Suprapubic skin (tissue), 4 donors: ENCODE measurements around the gene LRRC27.

ENCODE experiments used
- CTCF ChIP-seq, 2 donors: fragments of 200-600 bp in 1 of 2; fragments of 450-650 bp in 1 of 2; sonication (generic) in 1 of 2; IDR thresholded peaks; one replicate each; pipeline ENCODE4 v1.5.1; 2016 to 2019; ENCODE audit warnings: antibody characterized with exemption in 2 of 2, mild to moderate bottlenecking in 1 of 2, moderate library complexity in 1 of 2
- EP300 ChIP-seq: sonication (generic); formaldehyde crosslinking; IDR thresholded peaks from one replicate; pipeline ENCODE4 v1.6.1; 2017; ENCODE audit warnings: antibody characterized with exemption
- POLR2A ChIP-seq, 2 donors: fragments of 450-650 bp; IDR thresholded peaks; one replicate each; pipeline ENCODE4 v1.6.1; 2017; ENCODE audit warnings: antibody characterized with exemption in 2 of 2, mild to moderate bottlenecking in 2 of 2, moderate library complexity in 2 of 2
- POLR2AphosphoS5 ChIP-seq, 3 donors: sonication (generic); formaldehyde crosslinking; IDR thresholded peaks; one replicate each; pipeline ENCODE4 v1.6.1; 2017; ENCODE audit warnings: antibody characterized with exemption in 3 of 3

GRCh38 chr10:132385721-132386418, 53.9 kb downstream of the LRRC27 start:
- TF ChIP-seq CTCF (IDR thresholded peaks at IDR 0.05) (no peak), POLR2AphosphoS5 (IDR thresholded peaks at IDR 0.05) (no peak), EP300 (no peak), POLR2A (IDR thresholded peaks at IDR 0.05) (no peak)
